ENCODE data around the gene SYNPO2. TPM values are rescaled to one million over a fixed set of nuclear protein-coding genes. Genes with fewer than 3 reads are reported as not detected.

Gene SYNPO2
- total and polyA plus RNA-seq, 10 of the 15 experiments (the other 5 are each of a cell fraction or from before 2014, with no cell fraction given) = 0.04 to 0.34 (median 0.28) TPM

DNA sequence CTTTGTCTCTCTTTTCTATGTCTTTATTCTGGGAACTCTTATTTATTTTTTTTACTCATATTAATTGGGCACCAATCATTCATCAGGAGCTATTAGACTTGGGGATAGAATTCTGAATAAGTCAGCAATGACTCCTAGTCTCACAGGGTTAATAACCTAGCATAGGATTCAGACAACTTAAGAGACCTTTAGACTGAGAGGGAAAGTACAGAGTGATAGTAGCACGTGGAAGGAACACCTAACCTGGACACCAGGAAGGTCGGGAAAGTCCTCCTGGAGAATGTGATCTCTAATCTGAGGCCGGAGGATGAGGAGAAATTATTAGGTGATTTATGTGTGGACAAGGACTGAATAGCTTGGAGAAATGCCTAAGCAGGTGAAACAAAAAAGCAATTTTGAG is 3.9 kb upstream of the SYNPO2 start:
- Histone ChIP-seq H3K9me3 (replicated peaks; ENCODE audit: control insufficient read depth, insufficient read depth, low read length) (no peaks in the 10 kb centered on the region), H3K27me3 (replicated peaks in 1 of 2; ENCODE audit: control insufficient read depth in 2 of 2, insufficient read depth in 2 of 2, low read length in 1 of 2) (peaks cover 0 to 15% of the 10 kb centered on the region in 2 experiments; a peak in 2 of 4 replicates), H3K4me3 (no peak overlapping the region), H2AFZ (ENCODE audit: control insufficient read depth, low read depth, low read length) (no peak overlapping the region), H4K20me1 (ENCODE audit: control insufficient read depth, insufficient read depth) (no peaks in the 10 kb centered on the region), H3K4me1 (ENCODE audit: control insufficient read depth, insufficient read depth, low read length) (no peaks in the 10 kb centered on the region), H3K4me2 (ENCODE audit: control insufficient read depth, insufficient read depth) (no peak overlapping the region), H3K79me2 (ENCODE audit: control insufficient read depth, insufficient read depth, low read length) (no peaks in the 10 kb centered on the region), H3K36me3 (ENCODE audit: control insufficient read depth in 2 of 2, insufficient read depth in 2 of 2, low read length in 1 of 2) (no peaks in the 10 kb centered on the region), H3K27ac (ENCODE audit: control insufficient read depth, insufficient read depth) (no peak overlapping the region), H3K9ac (ENCODE audit: control insufficient read depth, insufficient read depth, low read length) (no peak overlapping the region)
- DNase-seq (ENCODE audit: low read depth, low spot score) = no peak
- FAIRE-seq = no peak
- no peak for ATAC-seq
- WGBS (ENCODE audit: insufficient coverage, insufficient replicate concordance, low lambda C conversion rate, missing lambda C conversion rate) = 13% methylated on average over 3 of the region's 3 CpGs
- no TSS peak for BruUV-seq (replicated peaks)
- intact Hi-C loops (cut with micrococcal nuclease; ENCODE audit: unreplicated experiment) (no loop called here), in situ Hi-C loops (cut with MboI) (loop anchor here (5.0 kb wide), 1 partner anchor 112 kb away; no protein-coding TSS in a partner anchor)
- TF ChIP-seq ELK1 (IDR thresholded peaks at IDR 0.05; ENCODE audit: low read depth, low read length) (no peak), KDM1A (IDR thresholded peaks at IDR 0.05; ENCODE audit: borderline replicate concordance) (no peak), RAD51 (IDR thresholded peaks at IDR 0.05) (no peak), NBN (IDR thresholded peaks at IDR 0.05) (no peak), GATAD2B (conservative IDR thresholded peaks at IDR 0.05; ENCODE audit: low read depth) (no peak), SMC3 (IDR thresholded peaks at IDR 0.05; ENCODE audit: borderline replicate concordance, low read length) (no peak), NKRF (conservative IDR thresholded peaks at IDR 0.05) (no peak), SPI1 (IDR thresholded peaks at IDR 0.05; ENCODE audit: borderline replicate concordance, insufficient read depth, low read depth, low read length) (no peak), CBX3 (IDR thresholded peaks at IDR 0.05; ENCODE audit: borderline replicate concordance, low read depth) (no peak), SREBF2 (IDR thresholded peaks at IDR 0.05; ENCODE audit: low read length) (no peak), EP300 (IDR thresholded peaks at IDR 0.05; ENCODE audit: borderline replicate concordance in 1 of 2, control insufficient read depth in 1 of 2, low read depth in 2 of 2, low read length in 2 of 2) (no peak), YBX1 (IDR thresholded peaks at IDR 0.05) (no peak), SUPT20H (IDR thresholded peaks at IDR 0.05; ENCODE audit: borderline replicate concordance, control insufficient read depth, low read depth, low read length) (no peak), ZZZ3 (IDR thresholded peaks at IDR 0.05; ENCODE audit: control insufficient read depth, insufficient read length, low read depth) (no peak)
- CTCF ChIA-PET = interaction anchor here (1.3 to 11.9 kb wide), 2 partner anchors 20 to 111 kb away, joined by 4 to 121 read pairs; no protein-coding TSS in a partner anchor
- RAD21 ChIA-PET (ENCODE audit: unreplicated experiment) = no interaction called here
- SMC1A ChIA-PET (ENCODE audit: uncharacterized antibody, unreplicated experiment) = interaction anchor here (1.3 to 1.7 kb wide), 2 partner anchors 11 to 90 kb away, joined by 3 to 4 read pairs; no protein-coding TSS in a partner anchor
- POLR2A ChIA-PET = no interaction called here

Data from GM12878 (cell line).